Spleen (tissue), 11 donors: ENCODE measurements around the gene BTN2A1. TPM values are rescaled to one million over a fixed set of nuclear protein-coding genes. Genes with fewer than 3 reads are reported as not detected.

ENCODE experiments used
- DNase-seq: peaks from one replicate; pipeline ENCODE4 v3.0.0-alpha.2; 2020
- H3K27ac ChIP-seq, 8 donors: fragments of 200-600 bp; sonication (generic) in 7 of 8; 1 replicate in 4 of 8; 2 replicates in 4 of 8; pipeline versions ENCODE4 v1.5.0 to v1.8.0; 2016 to 2021; ENCODE audit warnings: inconsistent platforms in 4 of 8, mild to moderate bottlenecking in 4 of 8, moderate library complexity in 1 of 8
- H3K27me3 ChIP-seq, 7 donors: fragments of 200-600 bp; sonication (generic) in 6 of 7; replicated peaks in 1 of 7; 1 replicate in 4 of 7; 2 replicates in 3 of 7; pipeline versions ENCODE4 v1.5.0 to v1.8.0; 2016 to 2021; ENCODE audit warnings: inconsistent platforms in 3 of 7, mild to moderate bottlenecking in 1 of 7
- H3K36me3 ChIP-seq, 6 donors: fragments of 200-600 bp; sonication (generic) in 5 of 6; 1 replicate in 4 of 6; 2 replicates in 2 of 6; pipeline versions ENCODE4 v1.5.0 to v1.8.0; 2016 to 2021; ENCODE audit warnings: inconsistent platforms in 2 of 6
- H3K4me1 ChIP-seq, 6 donors: fragments of 200-600 bp; sonication (generic) in 5 of 6; 1 replicate in 3 of 6; 2 replicates in 3 of 6; pipeline versions ENCODE4 v1.5.0 to v1.8.0; 2016 to 2021; ENCODE audit warnings: inconsistent platforms in 3 of 6
- H3K4me3 ChIP-seq, 8 donors: fragments of 200-600 bp; sonication (generic) in 7 of 8; 1 replicate in 4 of 8; 2 replicates in 4 of 8; pipeline versions ENCODE4 v1.5.0 to v1.8.0; 2016 to 2021; ENCODE audit warnings: inconsistent platforms in 4 of 8, mild to moderate bottlenecking in 4 of 8, moderate library complexity in 2 of 8
- H3K9me3 ChIP-seq, 8 donors: fragments of 200-600 bp; sonication (generic) in 7 of 8; 1 replicate in 4 of 8; 2 replicates in 4 of 8; pipeline versions ENCODE4 v1.5.0 to v1.8.0; 2016 to 2021; ENCODE audit warnings: inconsistent platforms in 4 of 8
- POLR2A ChIP-seq, 3 donors: fragments of 450-650 bp; IDR thresholded peaks; one replicate each; pipeline ENCODE4 v1.5.1; 2017; ENCODE audit warnings: antibody characterized with exemption in 3 of 3, mild to moderate bottlenecking in 1 of 3
- POLR2AphosphoS5 ChIP-seq, 3 donors: sonication (generic); formaldehyde crosslinking; IDR thresholded peaks; one replicate each; pipeline ENCODE4 v1.5.1; 2017; ENCODE audit warnings: antibody characterized with exemption in 3 of 3
- WGBS, 5 donors: extraction: QIAGEN DNeasy Blood & Tissue Kit in 3 of 5; methylation state at CpG; one replicate each; pipeline versions ENCODE4 v1.1.5 to v1.1.7; 2013 to 2018; 5-methylcytosine and 5-hydroxymethylcytosine counted together
- intact Hi-C: fragments of 100-400 bp; cut with DNase I; formaldehyde crosslinking; loops from one replicate; pipeline ENCODE4 v1.15.0; 2023; ENCODE audit warnings: low total_unique reads
- polyA plus RNA-seq, 3 donors: library from polyadenylated mRNA; stranded (reverse); fragments of 200-250 nt; gene quantifications; one replicate each; pipeline ENCODE4 v1.2.1, GENCODE V29; 2013
- total RNA-seq, 7 donors: library from RNA; depleted of rRNA in 3 of 7; stranded (reverse); fragments of >200 nt in 3 of 7; fragmentation: NEBNext Ultra II Directional in 4 of 7; extraction: Animal tissue kit (Norgen Biotek cat#: 25700) in 4 of 7; gene quantifications; one replicate each; pipeline versions ENCODE4 v1.1.0 to v1.2.1, GENCODE V29; 2016 to 2021
- TF ChIP-seq, protein P1 (sequence below), 11 experiments: fragments of 200-600 bp in 7 of 11; fragments of 450-650 bp in 4 of 11; sonication (generic) in 4 of 11; IDR thresholded peaks in 8 of 11; conservative IDR thresholded peaks in 3 of 11; 1 replicate in 7 of 11; 2 replicates in 4 of 11; pipeline versions ENCODE4 v1.4.0 to v1.8.0; 2016 to 2021; ENCODE audit warnings: antibody characterized with exemption in 11 of 11, inconsistent platforms in 4 of 11, mild to moderate bottlenecking in 1 of 11
- donor health status: healthy with polysubstance abuse.
- donor health status: DM: no; HTN: no; CAD: no; lungs with moderate emphysema.
- donor health status: DM: no; HTN: no; CAD: no.
- donor health status: Bipolar disorder and iron deficiency.
- donor health status: healthy.
- donor health status: DM: no; HTN: no; CAD: no.
- donor health status: DM: yes; HTN: yes; CAD: no.

The BTN2A1 gene
- total and polyA plus RNA-seq, 10 donors, result 17.0 to 50.8 (median 34.9) TPM

DNA sequence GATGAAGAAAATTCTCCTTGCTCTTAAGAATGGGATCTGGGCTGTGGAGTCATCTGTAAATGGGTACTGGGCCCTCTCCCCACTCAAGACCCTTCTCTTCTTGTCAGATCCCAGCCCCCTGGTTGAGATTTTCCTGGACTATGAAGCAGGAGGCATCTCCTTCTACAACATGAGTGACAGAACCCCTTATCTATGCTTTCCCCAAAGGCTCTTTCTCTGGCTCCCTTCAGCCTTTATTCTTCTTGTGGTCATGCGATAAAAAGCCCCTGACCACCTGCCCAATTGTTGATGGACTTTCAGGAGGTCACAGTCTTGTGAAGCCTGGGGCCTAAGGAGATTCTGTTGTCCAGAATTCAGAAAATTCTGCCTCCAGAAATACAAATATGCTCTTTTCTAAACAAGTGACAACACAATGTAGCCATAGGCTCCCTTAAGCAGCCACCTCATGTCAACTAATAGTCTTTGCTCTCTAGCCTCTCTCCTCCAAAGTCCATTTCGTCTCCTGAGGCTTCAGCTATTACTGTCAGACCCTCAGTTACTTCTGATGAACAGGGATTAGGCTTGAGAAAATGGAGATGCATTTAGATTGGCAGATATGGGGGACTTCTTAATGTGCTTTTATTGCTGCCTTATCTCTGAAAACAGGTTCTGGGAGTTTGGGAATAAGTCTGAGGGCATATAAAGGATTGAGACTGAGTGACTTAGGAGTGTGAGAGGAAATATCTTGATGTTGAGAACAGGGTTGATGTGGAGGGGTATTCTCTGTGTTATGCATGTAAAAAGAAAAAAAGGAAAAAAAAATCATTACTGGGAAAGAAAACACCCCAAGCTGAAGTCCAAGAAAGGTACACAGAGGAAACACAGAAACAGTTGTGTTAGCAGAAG, 20.6 kb downstream of the BTN2A1 start:
- H3K27ac ChIP-seq, result peak overlapping the region in 7 of 8 donors; percentile 80 to 99 (median 95)
- no peaks in the 10 kb centered on the region for H3K9me3 ChIP-seq
- no peaks in the 10 kb centered on the region for H3K36me3 ChIP-seq
- no peaks in the 10 kb centered on the region for H3K27me3 ChIP-seq
- no peak overlapping the region for H3K4me3 ChIP-seq
- H3K4me1 ChIP-seq, result peaks cover 20 to 65% (median 51%) of the 10 kb centered on the region in 6 donors
- no peak for DNase-seq
- TF ChIP-seq, protein P1, sequence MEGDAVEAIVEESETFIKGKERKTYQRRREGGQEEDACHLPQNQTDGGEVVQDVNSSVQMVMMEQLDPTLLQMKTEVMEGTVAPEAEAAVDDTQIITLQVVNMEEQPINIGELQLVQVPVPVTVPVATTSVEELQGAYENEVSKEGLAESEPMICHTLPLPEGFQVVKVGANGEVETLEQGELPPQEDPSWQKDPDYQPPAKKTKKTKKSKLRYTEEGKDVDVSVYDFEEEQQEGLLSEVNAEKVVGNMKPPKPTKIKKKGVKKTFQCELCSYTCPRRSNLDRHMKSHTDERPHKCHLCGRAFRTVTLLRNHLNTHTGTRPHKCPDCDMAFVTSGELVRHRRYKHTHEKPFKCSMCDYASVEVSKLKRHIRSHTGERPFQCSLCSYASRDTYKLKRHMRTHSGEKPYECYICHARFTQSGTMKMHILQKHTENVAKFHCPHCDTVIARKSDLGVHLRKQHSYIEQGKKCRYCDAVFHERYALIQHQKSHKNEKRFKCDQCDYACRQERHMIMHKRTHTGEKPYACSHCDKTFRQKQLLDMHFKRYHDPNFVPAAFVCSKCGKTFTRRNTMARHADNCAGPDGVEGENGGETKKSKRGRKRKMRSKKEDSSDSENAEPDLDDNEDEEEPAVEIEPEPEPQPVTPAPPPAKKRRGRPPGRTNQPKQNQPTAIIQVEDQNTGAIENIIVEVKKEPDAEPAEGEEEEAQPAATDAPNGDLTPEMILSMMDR (IDR thresholded peaks at IDR 0.05 in 8 of 11, conservative IDR thresholded peaks at IDR 0.05 in 3 of 11), result no peak
- no peak for TF ChIP-seq POLR2AphosphoS5 (IDR thresholded peaks at IDR 0.05)
- TF ChIP-seq POLR2A (IDR thresholded peaks at IDR 0.05), result no peak
- intact Hi-C loops, result no loop called here
- WGBS, 5 donors, result 89 to 99% (median 91%) methylated on average over 2 of the region's 2 CpGs

DNA sequence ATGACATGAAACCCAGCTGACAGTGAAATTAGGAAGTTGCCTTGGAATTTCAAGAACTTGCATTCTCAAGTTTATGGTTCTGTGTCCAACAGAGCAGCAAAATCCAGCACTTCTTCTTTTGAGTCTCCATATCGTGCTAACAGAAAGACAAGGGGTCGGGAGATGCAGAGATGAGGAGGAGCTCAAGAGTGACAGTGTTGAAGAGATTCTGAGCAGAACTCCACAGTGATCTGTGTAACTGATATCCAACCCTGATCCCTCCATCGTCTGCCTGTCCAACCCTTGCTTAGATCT, 21.2 kb downstream of the BTN2A1 start:
- Histone ChIP-seq H3K27ac (peak overlapping the region in 5 of 8 donors; percentile 40 to 99 (median 94)), H3K4me3 (no peak overlapping the region), H3K9me3 (no peaks in the 10 kb centered on the region), H3K27me3 (no peaks in the 10 kb centered on the region), H3K4me1 (peaks cover 19 to 62% (median 50%) of the 10 kb centered on the region in 6 donors), H3K36me3 (no peaks in the 10 kb centered on the region)
- TF ChIP-seq POLR2AphosphoS5 (IDR thresholded peaks at IDR 0.05) (no peak), POLR2A (IDR thresholded peaks at IDR 0.05) (no peak)
- TF ChIP-seq, protein P1 (IDR thresholded peaks at IDR 0.05 in 8 of 11, conservative IDR thresholded peaks at IDR 0.05 in 3 of 11), result no peak
- intact Hi-C loops, result no loop called here
- no peak for DNase-seq
- WGBS, 5 donors, result 42 to 55% (median 47%) methylated on average over 3 of the region's 3 CpGs

DNA sequence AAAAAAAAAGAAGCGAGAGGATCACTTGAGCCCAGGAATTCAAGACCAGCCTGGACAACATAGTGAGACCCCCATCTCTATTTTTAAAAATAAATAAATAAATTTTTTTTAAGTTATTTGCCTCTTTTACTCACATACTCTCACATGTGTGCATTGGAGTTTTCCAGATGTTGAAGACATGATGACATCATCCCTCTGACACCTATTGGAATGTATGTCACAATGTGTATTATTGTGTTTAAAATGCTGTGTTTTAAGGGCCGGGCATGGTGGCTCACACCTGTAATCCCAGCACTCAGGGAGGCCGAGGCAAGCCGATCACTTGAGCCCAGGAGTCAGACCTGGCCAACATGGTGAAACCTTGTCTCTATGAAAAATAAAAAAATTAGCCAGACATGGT, 24.6 kb downstream of the BTN2A1 start:
- Histone ChIP-seq H3K27me3 (no peaks in the 10 kb centered on the region), H3K27ac (no peak overlapping the region), H3K4me3 (no peak overlapping the region), H3K4me1 (peaks cover 0 to 31% (median 19%) of the 10 kb centered on the region in 6 donors), H3K36me3 (no peaks in the 10 kb centered on the region), H3K9me3 (peaks cover 0 to 8% (median 4%) of the 10 kb centered on the region in 8 donors)
- 93 to 97% (median 94%) methylated on average over 4 of the region's 4 CpGs for WGBS, 5 donors
- TF ChIP-seq, protein P1 (IDR thresholded peaks at IDR 0.05 in 8 of 11, conservative IDR thresholded peaks at IDR 0.05 in 3 of 11), result no peak
- TF ChIP-seq POLR2A (IDR thresholded peaks at IDR 0.05), result no peak
- DNase-seq, result no peak
- intact Hi-C loops, result no loop called here

DNA sequence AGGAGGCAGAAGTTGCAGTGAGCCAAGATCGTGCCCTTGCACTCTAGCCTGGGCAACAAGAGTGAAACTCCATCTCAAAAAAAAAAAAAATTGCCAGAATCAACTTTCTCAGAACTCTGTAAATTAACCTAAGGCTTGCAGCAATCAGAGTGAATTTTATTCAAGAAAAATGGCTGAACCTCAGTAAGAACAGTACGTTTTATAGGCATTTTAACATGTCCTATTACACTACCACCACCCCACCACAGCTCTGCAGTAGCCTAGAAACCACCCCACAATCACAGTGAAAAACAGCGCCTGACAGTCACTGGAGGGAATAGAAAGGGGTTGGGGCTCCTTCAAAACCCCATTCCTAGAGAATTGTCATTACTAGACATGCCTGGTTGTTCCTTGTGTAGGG, 26.0 kb downstream of the BTN2A1 start:
- no peak overlapping the region for H3K4me3 ChIP-seq
- 90 to 97% (median 93%) methylated on average over 3 of the region's 3 CpGs for WGBS, 5 donors
- H3K27me3 ChIP-seq, result no peaks in the 10 kb centered on the region
- H3K27ac ChIP-seq, result no peak overlapping the region
- DNase-seq, result no peak
- intact Hi-C loops, result no loop called here
- H3K36me3 ChIP-seq, result no peaks in the 10 kb centered on the region
- TF ChIP-seq POLR2AphosphoS5 (IDR thresholded peaks at IDR 0.05), result no peak
- TF ChIP-seq, protein P1 (IDR thresholded peaks at IDR 0.05 in 8 of 11, conservative IDR thresholded peaks at IDR 0.05 in 3 of 11), result no peak
- no peak for TF ChIP-seq POLR2A (IDR thresholded peaks at IDR 0.05)
- H3K9me3 ChIP-seq, result peaks cover 0 to 15% (median 11%) of the 10 kb centered on the region in 8 donors
- peaks cover 0 to 17% (median 5%) of the 10 kb centered on the region in 6 donors for H3K4me1 ChIP-seq
